COLO829 (cell line): ENCODE data around the gene CACNA2D3.
A peak's percentile ranks its signal among the peaks of the same experiment; 100 is the strongest.
"Not testable (repeated sequence)": the region's sequence is repeated elsewhere in the genome, so short reads cannot be mapped to it uniquely, and the experiment has no call there.

ENCODE experiments used
- DNase-seq: peaks from one replicate; pipeline ENCODE4 v3.0.0; 2012; ENCODE audit warnings: low spot score

The CACNA2D3 gene

GRCh38 chr3:54631516-54632325 lies 509.4 kb downstream of the CACNA2D3 start:
- DNase-seq: no peak

GRCh38 chr3:54632326-54632665 lies 509.9 kb downstream of the CACNA2D3 start:
- no peak for DNase-seq

- DNase-seq: no peak
Observed at GRCh38 chr3:54632834-54633233, 510.5 kb downstream of the CACNA2D3 start.

GRCh38 chr3:54633444-54634121 lies 511.2 kb downstream of the CACNA2D3 start:
- no peak for DNase-seq

GRCh38 chr3:54634122-54634469 lies 511.7 kb downstream of the CACNA2D3 start:
- DNase-seq: no peak

GRCh38 chr3:54639790-54640372 lies 517.5 kb downstream of the CACNA2D3 start:
- DNase-seq: not testable (repeated sequence)

GRCh38 chr3:54641226-54642014 lies 519.1 kb downstream of the CACNA2D3 start:
- DNase-seq: no peak

- DNase-seq: no peak
Observed at GRCh38 chr3:54642147-54642546, 519.8 kb downstream of the CACNA2D3 start.

- no peak for DNase-seq
Observed at GRCh38 chr3:54647721-54648120, 525.4 kb downstream of the CACNA2D3 start.

- no peak for DNase-seq
Observed at GRCh38 chr3:54649551-54649950, 527.2 kb downstream of the CACNA2D3 start.

GRCh38 chr3:54653456-54654195 lies 531.3 kb downstream of the CACNA2D3 start:
- DNase-seq: peak; percentile 27

- DNase-seq: no peak
Observed at GRCh38 chr3:54654776-54655175, 532.4 kb downstream of the CACNA2D3 start.

- DNase-seq: no peak
Observed at GRCh38 chr3:54659347-54659746, 537.0 kb downstream of the CACNA2D3 start.

GRCh38 chr3:54660714-54661132 lies 538.4 kb downstream of the CACNA2D3 start:
- no peak for DNase-seq

GRCh38 chr3:54661151-54661550 lies 538.8 kb downstream of the CACNA2D3 start:
- DNase-seq: no peak

GRCh38 chr3:54663501-54664011 lies 541.2 kb downstream of the CACNA2D3 start:
- DNase-seq: no peak

GRCh38 chr3:54665016-54665600 lies 542.8 kb downstream of the CACNA2D3 start:
- no peak for DNase-seq

GRCh38 chr3:54668236-54668635 lies 545.9 kb downstream of the CACNA2D3 start:
- DNase-seq: no peak

GRCh38 chr3:54670201-54671000 lies 548.0 kb downstream of the CACNA2D3 start:
- no peak for DNase-seq

GRCh38 chr3:54671511-54671910 lies 549.2 kb downstream of the CACNA2D3 start:
- DNase-seq: no peak
